Measurements from ENCODE around the gene CIC.

Gene CIC

DNA sequence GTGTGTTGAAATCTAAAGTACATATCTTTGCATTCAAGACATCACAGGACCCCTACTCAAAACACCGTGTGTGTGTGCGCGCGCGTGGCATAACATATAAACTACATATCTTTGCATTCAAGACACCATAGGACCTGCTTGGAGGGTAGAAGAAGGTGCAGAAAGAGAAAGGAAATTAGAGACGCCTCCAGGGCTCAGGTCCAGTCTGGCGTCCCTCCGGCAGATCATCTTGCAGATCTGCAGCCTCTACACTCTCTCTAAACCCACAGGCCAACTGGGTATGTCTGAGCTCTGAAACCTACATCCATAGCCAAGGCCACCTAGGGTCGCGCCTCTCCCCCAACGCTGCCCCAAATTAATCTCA lies 34.0 kb downstream of the CIC start:
- DNase-seq (ENCODE audit: extremely low read depth in 1 of 2, low read depth in 1 of 2): no peak

DNA sequence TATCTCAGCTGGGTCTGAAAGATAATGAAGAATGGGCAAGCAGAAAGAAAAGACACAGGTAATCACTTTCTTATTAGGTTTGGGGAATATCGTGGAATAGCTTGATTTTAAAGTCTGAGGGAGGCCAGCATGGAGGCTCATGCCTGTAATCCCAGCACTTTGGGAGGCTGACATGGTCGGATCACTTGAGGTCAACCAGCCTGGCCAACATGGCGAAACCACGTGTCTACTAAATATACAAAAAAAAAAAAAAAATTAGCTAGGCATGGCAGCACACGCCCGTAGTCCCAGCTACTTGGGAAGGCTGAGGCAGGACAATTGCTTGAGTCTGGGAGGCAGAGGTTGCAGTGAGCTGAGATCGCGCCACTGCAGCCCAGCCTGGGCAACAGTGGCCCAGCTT lies 34.8 kb downstream of the CIC start:
- DNase-seq (ENCODE audit: extremely low read depth in 1 of 2, low read depth in 1 of 2): no peak

DNA sequence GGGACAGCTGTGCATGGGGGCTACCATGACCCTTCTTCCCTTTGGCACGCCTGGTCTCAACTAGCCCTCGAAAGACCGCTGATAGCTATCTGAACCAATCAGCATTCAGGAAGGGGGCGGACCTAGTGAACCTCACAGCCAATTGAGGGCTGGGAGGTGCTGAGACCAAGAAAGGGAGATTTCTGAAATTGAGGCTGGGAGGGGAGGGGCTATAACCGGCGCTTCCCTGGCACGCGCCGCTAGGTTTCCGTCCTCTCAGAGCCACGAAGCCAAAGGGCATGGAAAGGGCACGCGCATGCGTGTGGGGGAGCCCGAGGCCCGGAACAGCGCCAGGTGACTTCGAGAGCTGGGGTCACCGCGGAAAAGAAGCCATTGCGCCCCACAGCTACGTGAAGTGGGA lies 37.6 kb downstream of the CIC start:
- no peak for DNase-seq (ENCODE audit: extremely low read depth in 1 of 2, low read depth in 1 of 2)

DNA sequence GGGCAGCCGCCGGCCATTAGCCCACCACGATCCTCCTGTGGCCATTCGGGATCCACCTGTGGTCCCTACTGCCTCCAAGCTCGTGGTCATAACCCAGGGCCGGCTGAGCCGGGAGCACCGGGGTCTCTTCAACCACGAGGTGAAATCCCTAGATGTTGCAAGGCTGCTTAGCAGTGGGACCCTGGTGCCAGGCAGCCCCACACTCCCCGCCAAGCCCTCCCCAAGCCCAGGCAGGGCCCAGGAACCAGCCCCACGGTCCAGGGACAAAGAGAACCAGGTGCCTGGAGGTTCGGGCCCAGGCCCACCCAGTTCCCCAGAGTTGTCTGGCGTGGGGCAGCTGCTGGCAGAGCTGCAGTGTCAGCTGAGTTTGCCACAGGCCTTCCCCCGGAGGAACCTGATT lies 40.6 kb downstream of the CIC start:
- DNase-seq (ENCODE audit: extremely low read depth in 1 of 2, low read depth in 1 of 2): no peak

DNA sequence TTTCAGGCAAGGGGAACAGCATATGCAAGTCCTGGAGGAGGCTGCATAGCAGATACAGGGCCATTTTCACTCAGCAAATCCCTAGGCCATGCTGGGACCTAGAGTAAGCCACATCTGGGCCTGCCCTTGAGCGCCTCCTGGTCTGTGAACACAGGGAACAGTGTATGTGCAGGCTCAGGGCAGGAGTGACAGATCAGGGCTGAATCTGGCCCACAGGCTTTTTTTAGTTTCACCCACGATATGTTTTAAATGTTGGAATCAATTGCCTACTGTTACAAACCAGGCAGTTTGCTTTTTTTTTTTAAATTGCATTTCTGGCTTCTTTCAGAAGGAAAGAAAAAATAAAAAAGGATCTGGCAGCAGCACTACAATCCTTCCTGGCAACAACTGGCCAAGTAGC lies 42.6 kb downstream of the CIC start:
- DNase-seq (ENCODE audit: extremely low read depth in 1 of 2, low read depth in 1 of 2): no peak

DNA sequence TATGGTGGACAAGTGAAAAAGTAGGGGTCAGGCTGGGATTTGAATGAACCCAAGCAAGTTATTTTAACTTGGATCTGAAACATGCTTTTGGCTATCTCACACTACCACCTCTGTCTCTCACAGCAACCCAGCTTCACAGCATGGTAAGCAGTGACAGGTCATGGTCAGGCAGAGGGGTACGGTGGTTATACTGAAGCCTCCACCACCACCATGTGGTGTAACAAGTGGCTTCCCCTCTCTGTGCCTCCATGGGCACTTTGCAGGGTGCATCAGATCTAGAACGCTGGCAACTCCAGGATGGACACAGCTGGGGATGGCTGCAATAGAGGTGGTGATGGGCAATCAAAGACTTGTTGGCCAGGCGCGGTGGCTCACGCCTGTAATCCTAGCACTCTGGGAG lies 43.3 kb downstream of the CIC start:
- DNase-seq (ENCODE audit: extremely low read depth in 1 of 2, low read depth in 1 of 2): no peak

DNA sequence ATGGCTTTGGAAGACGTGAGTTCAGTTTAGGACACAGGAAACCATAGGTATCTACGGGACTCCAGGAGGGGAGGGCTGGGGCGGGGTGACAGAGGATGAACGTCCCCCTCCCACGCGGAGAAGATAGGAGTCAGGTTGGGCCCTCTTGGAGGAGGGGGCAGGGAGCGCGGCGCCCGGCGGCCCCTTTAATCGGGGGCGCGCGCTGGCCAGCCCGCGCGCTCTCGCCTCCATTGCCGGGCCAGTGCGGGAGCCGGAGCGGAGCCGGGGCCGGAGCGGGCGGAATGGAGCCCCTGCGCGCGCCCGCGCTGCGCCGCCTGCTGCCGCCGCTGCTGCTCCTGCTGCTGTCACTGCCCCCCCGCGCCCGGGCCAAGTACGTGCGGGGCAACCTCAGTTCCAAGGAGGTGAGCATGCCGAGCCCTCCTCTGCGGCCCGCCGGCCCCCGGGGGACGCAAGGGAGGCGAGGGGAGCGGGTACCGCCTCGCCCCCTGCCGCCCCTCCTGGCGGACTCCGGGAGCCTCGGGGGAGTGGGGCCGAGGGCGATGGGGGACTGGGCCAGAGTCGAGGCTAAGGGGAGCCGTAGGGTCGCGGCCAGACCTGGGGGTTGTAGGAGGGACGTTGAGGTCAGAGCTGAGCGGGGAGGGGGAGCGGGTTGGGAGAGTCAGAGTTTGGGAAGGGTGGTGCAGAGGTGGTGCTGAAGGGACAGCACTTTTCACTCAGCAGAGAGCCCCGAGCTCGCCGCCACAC lies 44.2 kb downstream of the CIC start, which contains the start of gene TMEM145:
TSS of gene TMEM145 (plus strand) at position 214 of the 744 bp plus-strand sequence. CDS start at position 282, 68 bp downstream.
- no peak for DNase-seq (ENCODE audit: extremely low read depth in 1 of 2, low read depth in 1 of 2)

DNA sequence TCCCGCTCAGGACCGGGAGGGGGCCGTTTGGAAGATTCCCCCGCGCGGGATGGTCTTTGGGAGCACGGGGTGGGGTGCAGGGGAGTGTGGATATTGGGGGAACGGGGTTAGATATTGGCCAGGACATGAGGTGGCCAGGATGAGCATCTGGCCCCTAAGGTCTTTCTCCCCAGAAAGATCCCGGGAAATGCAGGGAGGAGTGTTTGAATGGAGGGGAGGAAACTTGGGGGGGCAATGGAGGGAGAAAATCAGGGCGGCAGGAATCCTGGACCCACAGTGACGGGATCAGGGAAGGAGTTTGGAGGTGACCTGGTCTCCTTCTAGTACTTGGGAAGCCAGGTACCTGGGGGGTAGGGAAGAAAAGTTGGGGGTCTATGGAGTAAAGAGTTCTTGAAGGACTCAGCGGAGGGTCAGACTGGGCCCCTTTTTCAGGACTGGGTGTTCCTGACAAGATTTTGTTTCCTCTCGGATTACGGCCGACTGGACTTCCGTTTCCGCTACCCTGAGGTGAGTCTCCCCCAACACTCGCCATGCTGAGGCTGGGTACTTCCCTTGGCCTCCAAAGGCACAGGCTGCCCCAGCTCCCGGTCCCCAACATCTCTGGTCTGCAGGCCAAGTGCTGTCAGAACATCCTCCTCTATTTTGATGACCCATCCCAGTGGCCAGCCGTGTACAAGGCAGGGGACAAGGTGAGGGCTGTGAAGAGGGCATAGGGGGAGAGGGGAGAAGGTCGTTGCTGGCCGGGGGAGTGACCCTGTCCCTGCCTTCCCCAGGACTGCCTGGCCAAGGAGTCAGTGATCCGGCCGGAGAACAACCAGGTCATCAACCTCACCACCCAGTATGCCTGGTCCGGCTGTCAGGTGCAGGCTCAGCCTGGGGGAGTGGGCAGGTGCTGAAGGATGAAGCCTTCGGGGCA lies 45.0 kb downstream of the CIC start:
- no peak for DNase-seq (ENCODE audit: extremely low read depth in 1 of 2, low read depth in 1 of 2)

DNA sequence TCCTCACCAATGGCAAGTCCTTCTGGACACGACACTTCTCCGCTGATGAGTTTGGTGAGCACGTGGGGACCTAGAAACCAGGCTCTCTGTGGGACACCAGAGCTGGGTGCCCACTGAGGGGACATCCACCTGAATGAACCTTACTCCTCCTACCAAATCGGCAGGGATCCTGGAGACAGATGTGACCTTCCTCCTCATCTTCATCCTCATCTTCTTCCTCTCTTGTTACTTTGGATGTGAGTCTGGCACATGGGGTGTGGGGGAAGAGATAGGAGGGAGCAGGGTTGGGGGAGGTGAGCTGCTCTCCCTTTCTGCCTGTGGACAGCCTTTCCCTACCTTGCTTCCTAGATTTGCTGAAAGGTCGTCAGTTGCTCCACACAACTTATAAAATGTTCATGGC lies 46.0 kb downstream of the CIC start:
- no peak for DNase-seq (ENCODE audit: extremely low read depth in 1 of 2, low read depth in 1 of 2)

DNA sequence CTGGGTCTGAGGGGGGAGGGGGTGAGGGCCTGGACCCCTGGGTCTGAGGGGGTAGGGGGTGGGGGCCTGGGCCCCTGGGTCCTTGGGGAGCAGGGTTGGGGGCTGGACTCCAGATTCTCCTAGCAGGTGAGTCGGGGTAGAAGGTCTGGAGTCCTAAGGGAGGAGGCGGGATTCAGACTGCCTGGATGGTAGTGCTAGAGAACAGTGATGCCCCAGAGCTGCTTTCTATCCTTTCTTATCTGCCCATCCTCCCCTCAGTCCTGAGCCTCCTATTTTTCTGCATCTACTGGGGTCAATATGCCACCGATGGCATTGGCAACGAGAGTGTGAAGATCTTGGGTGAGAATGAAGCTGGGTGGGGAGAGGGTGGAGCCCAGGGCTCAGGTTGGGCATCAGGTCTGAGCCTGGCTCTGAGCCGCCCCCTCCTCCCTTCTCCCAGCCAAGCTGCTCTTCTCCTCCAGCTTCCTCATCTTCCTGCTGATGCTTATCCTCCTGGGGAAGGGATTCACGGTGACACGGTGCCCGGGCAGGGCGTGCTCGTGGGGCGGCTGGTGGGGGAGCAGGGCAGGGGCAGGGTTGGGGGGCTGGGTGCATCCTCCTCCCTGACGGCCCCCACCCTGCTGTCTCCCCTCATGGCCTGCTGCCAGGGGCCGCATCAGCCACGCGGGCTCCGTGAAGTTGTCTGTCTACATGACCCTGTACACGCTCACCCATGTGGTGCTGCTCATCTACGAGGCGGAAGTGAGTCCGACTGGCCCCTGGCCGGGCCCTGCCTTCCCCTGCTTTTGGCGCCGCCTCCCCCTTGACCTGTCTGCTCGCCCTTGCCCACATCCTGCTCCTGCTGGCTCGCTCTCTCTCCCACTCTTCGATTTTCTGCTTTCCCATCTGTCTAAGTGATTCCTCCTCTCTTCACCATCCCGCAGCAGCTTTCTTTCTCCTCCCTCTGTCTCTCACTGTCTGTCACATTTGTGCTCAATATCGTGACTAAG lies 47.5 kb downstream of the CIC start:
- DNase-seq (ENCODE audit: extremely low read depth in 1 of 2, low read depth in 1 of 2): no peak

DNA sequence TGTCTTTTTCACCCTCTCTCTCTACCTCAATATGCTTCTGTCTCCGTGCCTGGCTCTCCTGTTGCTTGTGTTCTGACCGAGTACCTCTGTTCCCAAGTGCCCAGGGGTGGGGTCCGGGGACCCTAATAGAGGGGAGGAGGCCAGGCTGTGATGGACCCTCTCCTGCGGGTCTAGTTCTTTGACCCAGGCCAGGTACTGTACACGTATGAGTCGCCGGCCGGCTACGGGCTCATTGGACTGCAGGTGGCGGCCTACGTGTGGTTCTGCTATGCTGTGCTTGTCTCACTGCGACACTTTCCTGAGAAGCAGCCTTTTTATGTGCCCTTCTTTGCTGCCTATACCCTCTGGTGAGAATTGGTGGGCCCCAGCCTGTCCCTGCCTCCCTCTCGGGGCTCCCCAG lies 48.5 kb downstream of the CIC start:
- no peak for DNase-seq (ENCODE audit: extremely low read depth in 1 of 2, low read depth in 1 of 2)

DNA sequence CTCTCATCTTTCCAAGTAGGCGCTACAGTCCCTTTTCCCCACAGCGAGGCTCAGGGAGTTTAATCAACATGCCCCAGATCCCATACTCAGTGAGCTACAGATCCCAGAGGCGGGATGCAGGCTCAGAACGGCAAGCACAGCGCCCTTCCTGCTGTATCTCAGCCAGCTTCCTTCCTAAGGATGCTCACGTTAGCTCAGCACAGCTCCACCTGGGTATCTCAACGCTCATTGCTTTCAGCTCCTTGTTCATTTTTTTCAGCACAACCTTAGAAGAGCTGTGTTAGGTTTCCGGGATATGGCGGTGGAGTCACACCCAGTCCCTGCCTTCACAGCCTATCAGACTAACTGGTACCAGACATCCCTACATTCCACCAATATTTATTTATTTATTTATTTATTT lies 53.3 kb downstream of the CIC start:
- no peak for DNase-seq (ENCODE audit: extremely low read depth in 1 of 2, low read depth in 1 of 2)

DNA sequence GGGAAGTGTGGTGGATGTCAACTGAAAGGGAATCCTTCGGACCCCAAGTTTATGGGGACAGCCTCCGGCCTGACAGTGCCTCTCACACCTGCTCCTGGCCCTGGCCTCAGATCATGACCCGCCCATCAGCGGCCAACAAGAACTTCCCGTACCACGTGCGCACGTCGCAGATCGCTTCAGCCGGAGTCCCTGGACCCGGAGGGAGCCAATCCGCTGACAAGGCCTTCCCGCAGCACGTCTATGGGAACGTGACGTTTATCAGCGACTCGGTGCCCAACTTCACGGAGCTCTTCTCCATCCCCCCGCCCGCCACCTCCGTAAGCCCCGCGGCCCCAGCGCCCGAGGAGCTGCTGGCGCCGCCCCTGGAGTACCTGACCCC lies 54.4 kb downstream of the CIC start:
- no peak for DNase-seq (ENCODE audit: extremely low read depth in 1 of 2, low read depth in 1 of 2)

DNA sequence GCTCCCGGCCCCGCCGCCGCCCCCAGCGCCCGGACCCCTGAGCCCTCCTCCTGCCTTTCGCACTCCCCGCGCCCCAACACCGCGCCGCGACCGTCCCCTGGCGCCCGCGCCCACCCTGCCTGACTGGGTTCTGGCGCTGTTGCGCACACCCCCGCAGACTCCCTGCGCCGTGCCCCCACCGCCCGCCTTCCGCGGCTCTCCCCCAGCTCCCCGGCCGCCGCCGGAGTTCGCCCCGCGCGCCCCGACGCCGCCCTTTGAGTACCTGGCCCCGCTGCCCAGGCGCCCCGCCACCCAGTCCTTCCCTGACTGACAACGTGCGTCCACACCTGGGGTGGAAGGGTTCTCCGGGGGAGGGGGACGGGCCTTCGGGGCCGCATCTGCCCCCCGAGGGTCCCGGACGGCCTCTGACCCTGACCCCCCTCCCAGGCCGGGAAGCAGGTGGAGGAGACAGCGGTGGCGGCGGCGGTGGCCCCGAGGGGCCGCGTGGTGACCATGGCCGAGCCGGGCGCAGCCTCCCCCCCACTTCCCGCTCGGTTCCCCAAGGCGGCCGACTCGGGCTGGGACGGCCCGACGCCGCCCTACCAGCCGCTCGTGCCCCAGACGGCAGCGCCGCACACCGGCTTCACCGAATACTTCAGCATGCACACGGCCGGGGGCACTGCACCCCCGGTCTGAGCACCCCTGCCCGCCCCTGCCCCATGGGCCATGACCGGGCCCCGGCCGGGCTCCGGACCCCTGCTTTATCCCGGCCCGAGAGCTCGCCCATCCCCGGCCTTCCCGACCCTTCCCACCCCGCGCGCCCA lies 55.0 kb downstream of the CIC start:
- no peak for DNase-seq (ENCODE audit: extremely low read depth in 1 of 2, low read depth in 1 of 2)

DNA sequence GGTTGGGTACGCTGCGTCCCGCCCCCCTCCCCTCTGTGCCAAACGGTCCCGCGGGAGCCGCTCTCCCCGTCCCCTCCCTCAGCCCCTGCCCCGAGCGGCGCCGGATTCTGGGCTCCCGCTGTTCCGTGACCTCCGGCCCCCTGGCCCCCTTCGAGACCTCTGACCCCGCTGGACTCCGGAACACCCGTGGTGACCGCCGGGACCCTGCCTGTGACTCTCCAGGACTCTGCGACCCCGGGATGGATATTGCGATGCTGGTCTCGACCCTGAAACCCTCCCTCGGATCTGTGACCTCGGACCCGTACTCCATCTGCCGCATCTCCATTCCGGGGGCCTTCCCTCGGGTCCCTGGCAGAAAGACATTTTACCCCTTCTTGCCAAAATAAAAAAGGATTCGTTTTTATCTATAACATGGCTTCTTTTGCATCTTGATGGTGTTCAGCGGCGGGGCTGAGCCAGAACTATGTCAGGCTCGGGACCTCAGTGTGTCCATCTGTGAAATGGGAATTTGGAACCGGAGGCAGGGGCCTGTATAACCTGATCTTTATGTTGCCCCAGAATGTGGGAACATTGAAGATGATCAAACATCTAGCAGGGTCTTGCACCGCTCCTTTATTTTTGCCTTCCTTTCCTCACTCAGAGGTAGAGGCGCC lies 55.7 kb downstream of the CIC start:
- DNase-seq (ENCODE audit: extremely low read depth in 1 of 2, low read depth in 1 of 2): no peak

DNA sequence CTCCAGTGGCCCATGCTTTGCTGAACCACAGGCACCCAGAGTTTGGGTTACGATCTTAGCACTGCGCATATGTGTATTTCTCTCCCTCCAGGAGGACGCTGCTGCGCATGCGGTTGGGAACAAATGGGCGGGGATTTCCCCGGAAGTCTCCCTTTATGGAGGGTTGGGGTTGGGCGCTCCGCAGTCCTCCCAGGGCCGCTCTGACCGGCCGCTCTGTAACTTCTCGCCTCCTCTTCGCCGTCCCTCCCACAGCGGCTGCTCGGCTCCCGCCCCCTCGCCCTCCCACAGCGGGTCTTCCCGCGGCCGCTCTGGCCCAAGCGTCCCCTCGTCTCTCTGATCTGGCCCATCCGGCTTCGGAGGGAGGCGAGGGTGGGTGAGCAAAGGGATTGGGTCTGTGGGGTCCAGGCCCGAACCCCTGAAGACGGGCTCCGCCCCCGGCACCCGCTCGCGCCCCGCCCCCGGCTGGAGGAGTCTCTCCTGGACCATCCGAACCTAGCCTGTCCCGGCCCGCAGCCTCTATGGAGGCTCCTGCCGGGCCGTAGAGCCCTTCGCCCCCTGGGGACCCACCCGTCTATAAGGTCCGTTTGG lies 56.4 kb downstream of the CIC start, which contains the start of gene MEGF8:
TSS of gene MEGF8 (plus strand) at position 328 of the 588 bp plus-strand sequence. CDS start 609 bp downstream, outside the sequence.
- DNase-seq (ENCODE audit: extremely low read depth in 1 of 2, low read depth in 1 of 2): peak; percentile 97

DNA sequence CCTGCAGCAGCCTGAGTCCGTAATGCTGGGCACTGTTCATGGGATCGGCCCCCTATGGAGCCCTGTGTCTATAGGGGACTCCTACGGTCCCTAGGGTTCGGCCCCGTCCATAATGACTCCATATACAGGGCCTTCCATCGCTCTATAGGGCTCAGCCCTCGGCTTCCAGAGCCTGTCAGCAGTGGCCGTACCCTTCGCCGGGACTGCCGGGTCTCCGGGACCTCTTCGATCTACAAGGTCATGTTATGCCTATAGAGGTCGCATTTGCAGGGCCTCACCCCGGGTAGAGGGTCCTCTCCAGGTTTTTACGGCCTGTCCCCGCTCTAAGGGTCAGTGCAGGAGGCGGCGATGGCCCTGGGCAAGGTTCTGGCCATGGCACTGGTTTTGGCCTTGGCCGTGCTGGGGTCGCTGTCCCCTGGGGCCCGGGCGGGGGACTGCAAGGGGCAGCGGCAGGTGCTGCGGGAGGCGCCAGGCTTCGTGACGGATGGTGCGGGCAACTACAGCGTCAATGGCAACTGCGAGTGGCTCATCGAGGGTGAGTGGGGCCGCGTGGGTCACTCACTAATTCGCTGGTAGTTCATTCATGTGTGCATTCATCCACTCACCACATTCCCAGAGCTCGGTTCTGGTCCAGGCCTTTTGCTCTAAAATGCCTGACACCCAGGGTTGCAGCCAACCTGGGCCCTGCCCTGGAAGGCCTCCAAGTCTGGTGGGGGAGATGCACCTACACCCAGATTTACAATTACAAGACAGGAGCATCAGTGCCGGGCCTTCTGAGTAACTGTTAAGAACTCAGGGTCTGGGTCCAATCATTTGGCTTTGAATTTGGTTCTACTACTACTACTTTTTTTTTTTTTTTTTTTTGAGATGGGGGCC lies 57.1 kb downstream of the CIC start:
- DNase-seq (ENCODE audit: extremely low read depth in 1 of 2, low read depth in 1 of 2): no peak

DNA sequence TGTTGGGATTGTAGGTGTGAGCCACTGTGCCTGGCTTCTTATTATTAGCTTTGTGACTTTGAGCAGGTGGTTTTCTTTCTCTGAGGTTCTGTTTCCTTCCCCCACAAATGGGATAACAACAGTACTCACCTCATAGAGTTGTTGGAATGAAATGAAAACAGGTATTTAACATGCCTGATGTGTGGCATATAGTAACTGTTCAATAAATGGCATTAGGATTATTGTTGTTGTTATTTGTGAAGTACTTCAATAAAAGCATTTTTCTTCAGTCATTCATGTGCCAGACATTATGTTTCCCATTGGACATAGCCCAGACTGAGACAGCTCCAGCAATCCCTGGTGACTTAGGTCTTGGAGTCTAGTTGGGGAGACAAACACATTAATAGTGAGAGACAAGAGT lies 57.9 kb downstream of the CIC start:
- DNase-seq (ENCODE audit: extremely low read depth in 1 of 2, low read depth in 1 of 2): no peak
